CD4-positive, CD25-positive, alpha-beta regulatory T cell (primary cell): Measurements from ENCODE around the gene IGFBP2. TPM values are rescaled to one million over a fixed set of nuclear protein-coding genes. Genes with fewer than 3 reads are reported as not detected.

Experiments used
- ATAC-seq, 2 donors: fragments of 150-1000 bp; cut with Tn5 transposase; one replicate each; pipeline ENCODE4 v1.10.0; 2021; ENCODE audit warnings: low read depth in 2 of 2, moderate number of reproducible peaks in 2 of 2, moderate library complexity in 1 of 2
- DNase-seq, 3 donors: peaks; one replicate each; pipeline versions ENCODE4 v3.0.0 to v3.0.0-alpha.2; 2012 to 2022; ENCODE audit warnings: mixed read lengths in 1 of 3
- H3K27ac ChIP-seq: one replicate; pipeline ENCODE4 v1.7.0; 2013; ENCODE audit warnings: mild to moderate bottlenecking, low read length; ENCODE audit not compliant: insufficient read depth, poor library complexity, severe bottlenecking
- H3K27me3 ChIP-seq: one replicate; pipeline ENCODE4 v1.7.0; 2013; ENCODE audit warnings: low read length; ENCODE audit not compliant: control insufficient read depth, insufficient read depth
- H3K36me3 ChIP-seq: one replicate; pipeline ENCODE4 v1.7.0; 2013; ENCODE audit warnings: mild to moderate bottlenecking, low read length, moderate library complexity; ENCODE audit not compliant: control insufficient read depth, insufficient read depth
- H3K4me1 ChIP-seq: 2 replicates; pipeline ENCODE4 v1.7.0; 2013; ENCODE audit warnings: mild to moderate bottlenecking, low read length; ENCODE audit not compliant: insufficient read depth, control insufficient read depth, poor library complexity, severe bottlenecking
- H3K4me3 ChIP-seq: one replicate; pipeline ENCODE4 v1.7.0; 2013; ENCODE audit warnings: low read depth, mild to moderate bottlenecking, low read length, moderate library complexity
- H3K9me3 ChIP-seq, 2 experiments: 1 replicate in 1 of 2; 2 replicates in 1 of 2; pipeline ENCODE4 v1.7.0; 2013; ENCODE audit warnings: low read length in 2 of 2, mild to moderate bottlenecking in 1 of 2, moderate library complexity in 1 of 2; ENCODE audit not compliant: control insufficient read depth in 2 of 2
- H3K27ac Mint-ChIP-seq, 3 donors: one replicate each; pipeline ENCODE4 v1.8.0; 2020 to 2022; ENCODE audit warnings: mild to moderate bottlenecking in 3 of 3, mixed read lengths in 3 of 3, moderate library complexity in 2 of 3
- H3K27me3 Mint-ChIP-seq: one replicate; pipeline ENCODE4 v1.8.0; 2022; ENCODE audit warnings: mild to moderate bottlenecking, mixed read lengths
- H3K36me3 Mint-ChIP-seq: one replicate; pipeline ENCODE4 v1.8.0; 2020; ENCODE audit warnings: mixed read lengths
- H3K4me1 Mint-ChIP-seq, 4 donors: one replicate each; pipeline ENCODE4 v1.8.0; 2020 to 2022; ENCODE audit warnings: mixed read lengths in 4 of 4, mild to moderate bottlenecking in 1 of 4
- H3K4me3 Mint-ChIP-seq, 4 donors: one replicate each; pipeline ENCODE4 v1.8.0; 2020 to 2022; ENCODE audit warnings: mild to moderate bottlenecking in 4 of 4, mixed read lengths in 4 of 4, moderate library complexity in 3 of 4
- H3K9me3 Mint-ChIP-seq, 7 donors: one replicate each; pipeline ENCODE4 v1.8.0; 2020 to 2022; ENCODE audit warnings: mixed read lengths in 7 of 7, mild to moderate bottlenecking in 3 of 7, moderate library complexity in 2 of 7
- polyA plus RNA-seq, 4 donors: library from polyadenylated mRNA; unstranded; fragments of 300-500 nt; fragmentation: Illumina TruSeq; gene quantifications; one replicate each; pipeline ENCODE4 v1.2.3, GENCODE V29; 2021
- total RNA-seq: library from RNA; stranded (reverse); gene quantifications from one replicate; pipeline ENCODE4 v1.2.3, GENCODE V29; 2022

The IGFBP2 gene
- total and polyA plus RNA-seq, 5 donors from 2014 or later, result not detected

- H3K4me3 Mint-ChIP-seq, result no peak overlapping the region
- DNase-seq (no peak), ATAC-seq (no peak)
- H3K4me1 ChIP-seq, result no peaks in the 10 kb centered on the region
- H3K36me3 ChIP-seq, result no peaks in the 10 kb centered on the region
- no peaks in the 10 kb centered on the region for H3K4me1 Mint-ChIP-seq
- no peaks in the 10 kb centered on the region for H3K9me3 ChIP-seq
- H3K27ac Mint-ChIP-seq, result no peak overlapping the region
- H3K36me3 Mint-ChIP-seq, result no peaks in the 10 kb centered on the region
- no peaks in the 10 kb centered on the region for H3K27me3 ChIP-seq
- no peak overlapping the region for H3K27ac ChIP-seq
- H3K4me3 ChIP-seq, result no peak overlapping the region
- H3K27me3 Mint-ChIP-seq, result peaks cover 4% of the 10 kb centered on the region
- no peaks in the 10 kb centered on the region for H3K9me3 Mint-ChIP-seq
These were observed 15.9 kb upstream of the IGFBP2 start for GRCh38 chr2:216617159-216617815.

DNA sequence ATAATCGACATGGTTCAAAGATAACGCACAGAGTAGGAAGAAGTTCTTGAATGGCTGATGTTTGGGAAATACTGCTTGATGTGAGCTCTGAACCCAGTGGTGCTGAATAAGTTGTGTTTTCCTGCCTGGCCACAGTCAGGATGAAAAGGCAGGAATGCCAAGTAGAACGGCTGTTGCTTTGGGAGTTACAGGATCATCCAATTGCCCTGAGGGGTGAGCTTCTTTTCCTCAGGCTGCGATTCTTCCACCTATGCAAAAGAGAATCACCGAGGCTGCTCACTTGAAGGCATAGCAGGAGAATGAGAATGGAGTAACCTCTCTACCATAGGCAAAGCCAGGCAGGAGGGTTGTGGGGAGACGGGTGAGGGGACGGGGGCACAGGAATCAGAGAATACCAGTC lies 14.4 kb upstream of the IGFBP2 start:
- Histone ChIP-seq H3K4me1 (no peaks in the 10 kb centered on the region), H3K4me3 (no peak overlapping the region), H3K27ac (no peak overlapping the region), H3K36me3 (no peaks in the 10 kb centered on the region), H3K9me3 (no peaks in the 10 kb centered on the region), H3K27me3 (no peaks in the 10 kb centered on the region)
- Mint-ChIP-seq H3K36me3 (no peaks in the 10 kb centered on the region), H3K4me1 (no peaks in the 10 kb centered on the region), H3K27ac (no peak overlapping the region), H3K9me3 (no peaks in the 10 kb centered on the region), H3K4me3 (no peak overlapping the region), H3K27me3 (peaks cover 4% of the 10 kb centered on the region)
- DNase-seq, result no peak
- ATAC-seq, result no peak

DNA sequence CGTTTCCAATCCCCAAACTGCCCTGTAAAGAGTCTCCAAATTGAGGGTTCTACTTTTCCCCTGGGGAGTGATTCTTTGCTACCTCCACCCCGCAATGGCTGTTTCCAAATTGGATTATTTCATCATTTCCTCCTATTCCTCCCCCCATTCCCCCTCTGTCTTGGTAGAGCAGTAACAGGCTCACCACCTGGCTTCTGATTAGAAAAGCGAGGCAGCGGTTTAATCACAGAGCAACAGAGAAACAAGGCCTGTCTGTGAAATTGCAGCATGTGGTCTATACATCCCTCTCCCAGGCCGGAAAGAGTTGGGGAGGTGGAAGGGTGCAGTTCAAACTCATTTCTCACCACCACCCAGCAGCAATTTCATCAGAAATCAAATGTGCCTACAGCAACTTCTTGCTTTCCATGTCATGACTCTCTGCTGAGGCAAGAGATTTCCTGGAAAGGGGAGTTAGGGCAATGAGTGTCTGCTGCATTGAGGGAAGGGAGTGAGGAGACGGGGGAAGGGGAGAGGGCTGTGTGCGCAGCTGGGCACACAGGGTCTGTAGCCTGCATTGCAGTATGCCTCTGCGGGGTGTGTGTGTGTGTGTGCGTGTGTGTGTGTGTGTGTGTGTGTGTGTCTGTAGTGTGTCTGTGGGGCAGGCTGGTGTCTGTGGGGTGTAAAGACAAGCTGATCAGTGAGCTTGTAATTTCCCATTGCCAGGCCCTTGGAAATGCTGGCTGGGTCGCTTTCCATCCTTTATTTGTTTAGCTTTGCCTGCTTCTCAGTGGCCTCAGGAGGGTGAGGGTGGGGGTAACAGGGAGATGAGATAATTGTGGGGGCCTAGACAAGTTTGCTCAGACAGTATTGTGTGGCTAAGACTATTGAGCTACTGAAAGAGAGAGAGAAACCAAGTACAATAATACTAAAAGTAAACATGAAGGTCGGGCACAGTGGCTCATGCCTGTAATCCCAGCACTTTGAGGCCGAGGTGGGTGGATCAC lies 13.5 kb upstream of the IGFBP2 start:
- no peaks in the 10 kb centered on the region for H3K36me3 Mint-ChIP-seq
- H3K27me3 Mint-ChIP-seq, result peaks cover 4% of the 10 kb centered on the region
- Histone ChIP-seq H3K9me3 (no peaks in the 10 kb centered on the region), H3K36me3 (no peaks in the 10 kb centered on the region), H3K4me3 (no peak overlapping the region), H3K27ac (no peak overlapping the region), H3K4me1 (no peaks in the 10 kb centered on the region), H3K27me3 (no peaks in the 10 kb centered on the region)
- no peak for ATAC-seq
- no peak for DNase-seq
- no peak overlapping the region for H3K27ac Mint-ChIP-seq
- H3K4me3 Mint-ChIP-seq, result no peak overlapping the region
- H3K9me3 Mint-ChIP-seq, result peaks cover 0 to 2% (median 0%) of the 10 kb centered on the region in 7 donors
- no peaks in the 10 kb centered on the region for H3K4me1 Mint-ChIP-seq

GRCh38 chr2:216620786-216621185 lies 12.4 kb upstream of the IGFBP2 start:
- Histone ChIP-seq H3K27me3 (no peaks in the 10 kb centered on the region), H3K4me3 (no peak overlapping the region), H3K4me1 (no peaks in the 10 kb centered on the region), H3K9me3 (no peaks in the 10 kb centered on the region), H3K36me3 (no peaks in the 10 kb centered on the region), H3K27ac (no peak overlapping the region)
- ATAC-seq, result no peak
- peaks cover 4% of the 10 kb centered on the region for H3K27me3 Mint-ChIP-seq
- no peaks in the 10 kb centered on the region for H3K4me1 Mint-ChIP-seq
- H3K9me3 Mint-ChIP-seq, result peaks cover 0 to 2% (median 0%) of the 10 kb centered on the region in 7 donors
- no peak overlapping the region for H3K27ac Mint-ChIP-seq
- no peak for DNase-seq
- H3K36me3 Mint-ChIP-seq, result no peaks in the 10 kb centered on the region
- no peak overlapping the region for H3K4me3 Mint-ChIP-seq

DNA sequence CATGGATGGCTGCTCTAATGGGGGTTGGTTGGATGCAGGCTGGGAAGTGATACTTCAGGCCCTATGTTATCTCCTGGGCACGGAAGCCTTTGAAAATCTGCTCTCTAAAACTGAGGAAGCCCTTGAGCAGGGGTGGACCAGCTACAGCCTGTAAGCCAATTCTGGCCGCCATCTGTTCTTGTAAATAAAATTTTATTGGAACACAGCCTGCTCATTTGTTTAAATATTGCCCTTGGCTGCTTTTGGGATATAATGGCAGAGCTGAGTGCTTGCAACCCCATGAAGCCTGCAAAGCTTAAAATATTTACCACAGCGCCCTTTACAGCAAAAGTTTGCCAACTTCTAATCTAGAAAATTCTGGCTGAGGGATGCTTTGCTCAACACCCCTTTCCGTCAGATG lies 11.9 kb upstream of the IGFBP2 start:
- no peak for DNase-seq
- H3K9me3 Mint-ChIP-seq, result peaks cover 0 to 2% (median 0%) of the 10 kb centered on the region in 7 donors

GRCh38 chr2:216622526-216622925 lies 10.7 kb upstream of the IGFBP2 start:
- Mint-ChIP-seq H3K4me1 (no peaks in the 10 kb centered on the region), H3K36me3 (no peaks in the 10 kb centered on the region), H3K4me3 (no peak overlapping the region), H3K27me3 (peaks cover 4% of the 10 kb centered on the region), H3K9me3 (peaks cover 0 to 2% (median 0%) of the 10 kb centered on the region in 7 donors), H3K27ac (no peak overlapping the region)
- no peak overlapping the region for H3K27ac ChIP-seq
- DNase-seq, result no peak
- no peak overlapping the region for H3K4me3 ChIP-seq
- no peaks in the 10 kb centered on the region for H3K4me1 ChIP-seq
- no peaks in the 10 kb centered on the region for H3K27me3 ChIP-seq
- no peaks in the 10 kb centered on the region for H3K36me3 ChIP-seq
- ATAC-seq, result no peak
- no peaks in the 10 kb centered on the region for H3K9me3 ChIP-seq

More for the DNA sequence above, 11.9 kb upstream of the IGFBP2 start:
- no peaks in the 10 kb centered on the region for H3K4me1 ChIP-seq
- peaks cover 4% of the 10 kb centered on the region for H3K27me3 Mint-ChIP-seq
- H3K36me3 Mint-ChIP-seq, result no peaks in the 10 kb centered on the region
- H3K27ac Mint-ChIP-seq, result no peak overlapping the region
- H3K4me1 Mint-ChIP-seq, result no peaks in the 10 kb centered on the region
- H3K27me3 ChIP-seq, result no peaks in the 10 kb centered on the region
- H3K9me3 ChIP-seq, result no peaks in the 10 kb centered on the region
- H3K4me3 Mint-ChIP-seq, result no peak overlapping the region
- H3K36me3 ChIP-seq, result no peaks in the 10 kb centered on the region
- no peak overlapping the region for H3K27ac ChIP-seq
- ATAC-seq, result no peak
- H3K4me3 ChIP-seq, result no peak overlapping the region

DNA sequence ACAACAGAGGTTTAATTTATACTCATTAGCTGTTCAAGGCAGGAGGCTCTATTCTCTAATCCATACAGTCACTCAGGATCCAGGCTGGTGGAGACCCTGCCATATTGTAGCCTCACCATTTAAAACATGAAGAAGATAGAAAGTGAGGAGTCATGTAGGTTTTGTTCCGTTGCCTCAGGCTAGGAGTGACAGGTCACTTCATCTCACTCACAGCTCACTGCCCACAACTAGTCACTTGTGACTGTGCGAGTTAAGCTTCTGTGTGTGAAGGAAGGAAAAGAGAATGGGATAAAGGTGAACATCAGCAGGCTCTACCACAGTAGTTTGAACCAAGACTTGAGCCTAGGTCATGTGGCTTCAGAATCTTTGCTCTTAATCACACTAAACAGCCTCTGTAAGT lies 9.0 kb upstream of the IGFBP2 start:
- Mint-ChIP-seq H3K27ac (no peak overlapping the region), H3K4me3 (no peak overlapping the region), H3K9me3 (peaks cover 0 to 2% (median 0%) of the 10 kb centered on the region in 7 donors), H3K4me1 (no peaks in the 10 kb centered on the region), H3K27me3 (no peaks in the 10 kb centered on the region), H3K36me3 (no peaks in the 10 kb centered on the region)
- Histone ChIP-seq H3K27me3 (no peaks in the 10 kb centered on the region), H3K9me3 (no peaks in the 10 kb centered on the region), H3K4me1 (no peaks in the 10 kb centered on the region), H3K36me3 (no peaks in the 10 kb centered on the region), H3K27ac (no peak overlapping the region), H3K4me3 (no peak overlapping the region)
- ATAC-seq, result no peak
- DNase-seq, result no peak
